Activated naive CD8-positive, alpha-beta T cell treated with anti-CD3 and anti-CD28 coated beads, Interleukin-2, amount 50 U/mL, for 16 hours (primary cell): Measurements from ENCODE around the gene SEC16B.

Source experiments
- DNase-seq: peaks from one replicate; pipeline ENCODE4 v3.0.0-alpha.2; 2020; ENCODE audit warnings: low read depth, low spot score

The SEC16B gene

DNA sequence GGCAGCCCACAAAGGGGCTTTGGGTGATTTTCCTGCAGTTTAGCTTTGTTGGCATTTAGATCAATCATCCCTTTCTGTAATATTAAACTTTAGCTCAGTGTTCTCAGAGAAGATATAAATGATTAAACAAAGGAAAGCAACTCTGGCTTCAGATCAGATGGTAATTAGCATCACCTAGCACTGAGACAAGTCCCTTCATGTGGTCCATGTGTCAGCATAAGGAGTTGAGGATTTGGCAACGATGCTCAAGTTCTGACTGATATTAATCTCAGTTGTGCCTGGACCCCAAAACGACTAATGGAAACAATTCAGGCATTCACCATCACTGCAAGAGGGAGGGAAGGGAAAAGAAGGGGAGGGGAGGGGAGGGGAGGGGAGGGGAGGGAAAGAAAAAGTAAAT, 60.4 kb downstream of the SEC16B start:
- no peak for DNase-seq

GRCh38 chr1:177907000-177907399, 62.9 kb downstream of the SEC16B start:
- DNase-seq: no peak

- no peak for DNase-seq
Measured at GRCh38 chr1:177905686-177906085, 64.2 kb downstream of the SEC16B start.

GRCh38 chr1:177902266-177902665, 67.6 kb downstream of the SEC16B start:
- DNase-seq: no peak

GRCh38 chr1:177897998-177898654, 71.7 kb downstream of the SEC16B start:
- no peak for DNase-seq

- DNase-seq: no peak
Measured at GRCh38 chr1:177897281-177897997, 72.4 kb downstream of the SEC16B start.
